Measurements from ENCODE around the gene ABLIM3.

Gene ABLIM3

GRCh38 chr5:149221326-149221725 is 80.0 kb downstream of the ABLIM3 start:
- DNase-seq, result no peak

DNA sequence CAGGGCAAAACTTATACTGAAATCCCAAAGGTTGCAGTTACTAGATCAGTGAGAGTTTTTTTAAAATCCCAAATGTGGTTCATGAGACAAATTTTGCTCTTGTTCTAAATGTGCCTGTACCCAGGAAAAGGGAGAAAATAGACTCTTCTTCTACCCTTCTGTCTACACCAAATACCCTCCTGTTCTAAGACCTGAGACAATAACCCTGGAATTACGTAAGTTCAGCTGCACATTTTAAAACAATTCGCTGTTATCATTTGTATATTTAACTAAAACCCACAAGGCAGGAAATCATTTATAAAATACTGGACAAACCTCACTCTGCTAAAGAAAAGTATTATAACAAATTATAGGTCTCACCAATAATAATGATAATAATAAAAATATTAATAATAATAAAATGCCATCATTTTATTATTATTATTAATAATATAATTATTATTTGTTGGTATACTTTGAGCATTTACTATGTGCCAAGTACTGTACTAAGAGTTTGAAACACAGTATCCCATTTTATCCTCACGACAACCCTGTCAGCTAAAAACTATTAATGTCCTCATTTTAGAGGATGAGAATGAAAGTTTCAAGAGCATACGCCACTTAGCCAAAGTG is 80.5 kb downstream of the ABLIM3 start:
- DNase-seq, result no peak

DNA sequence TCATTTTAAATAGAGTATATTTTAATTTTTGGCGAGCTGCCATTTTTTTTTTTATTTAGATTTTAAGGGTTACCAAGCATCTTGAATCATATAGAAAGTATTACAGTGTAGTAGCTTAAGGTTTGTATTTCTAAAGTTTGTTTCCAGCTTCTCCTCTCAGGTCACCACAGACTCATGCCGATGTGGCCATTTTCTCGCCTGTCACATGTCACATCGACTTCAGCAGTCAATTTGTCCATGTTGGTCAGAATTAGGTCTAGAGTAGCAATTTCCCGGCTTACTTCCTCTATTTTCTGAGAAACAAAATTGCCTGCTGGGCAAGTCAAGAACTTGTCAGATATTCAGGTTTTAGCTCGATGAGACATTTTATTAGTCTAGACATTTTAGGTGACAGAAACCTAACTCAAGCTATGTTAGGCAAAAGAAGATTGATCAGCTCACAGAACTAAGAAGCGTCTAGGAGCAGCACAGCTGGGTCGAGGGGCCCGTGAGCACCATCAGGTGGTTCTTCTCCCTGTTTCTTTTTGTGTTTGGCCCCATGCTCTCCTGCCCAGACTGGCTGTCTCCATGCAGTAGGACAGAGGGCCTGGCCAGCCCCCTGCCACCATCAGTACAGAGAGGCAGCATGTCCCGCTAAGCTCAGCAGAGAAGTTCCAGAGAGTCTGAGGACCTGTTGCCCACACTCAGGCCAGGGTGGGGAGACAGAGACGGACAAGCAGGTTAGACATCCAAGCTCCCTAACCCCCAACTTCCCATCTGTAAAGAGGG is 82.0 kb downstream of the ABLIM3 start:
- no peak for DNase-seq

DNA sequence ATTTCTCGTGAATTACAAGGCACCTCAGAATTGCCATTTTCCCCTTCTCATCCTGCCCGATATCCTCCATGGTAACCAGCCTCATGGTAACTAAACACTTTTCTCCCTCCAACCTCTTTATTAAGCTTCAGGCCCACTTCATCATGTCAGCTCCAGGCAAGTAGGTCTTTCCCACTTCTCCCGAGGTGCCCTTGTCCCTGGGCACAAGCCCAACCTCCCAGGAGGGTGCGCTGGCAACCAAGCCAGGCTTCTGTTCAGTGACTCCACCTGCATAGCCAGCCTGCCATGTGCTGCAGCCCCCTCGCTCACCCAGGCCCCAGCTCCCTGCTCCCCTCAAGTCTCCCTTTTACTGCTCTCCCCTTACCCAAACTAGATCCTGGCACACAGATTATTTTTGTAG is 83.0 kb downstream of the ABLIM3 start:
- DNase-seq, result peak; percentile 19

- no peak for DNase-seq
Measured at GRCh38 chr5:149227168-149227826, 86.0 kb downstream of the ABLIM3 start.

DNA sequence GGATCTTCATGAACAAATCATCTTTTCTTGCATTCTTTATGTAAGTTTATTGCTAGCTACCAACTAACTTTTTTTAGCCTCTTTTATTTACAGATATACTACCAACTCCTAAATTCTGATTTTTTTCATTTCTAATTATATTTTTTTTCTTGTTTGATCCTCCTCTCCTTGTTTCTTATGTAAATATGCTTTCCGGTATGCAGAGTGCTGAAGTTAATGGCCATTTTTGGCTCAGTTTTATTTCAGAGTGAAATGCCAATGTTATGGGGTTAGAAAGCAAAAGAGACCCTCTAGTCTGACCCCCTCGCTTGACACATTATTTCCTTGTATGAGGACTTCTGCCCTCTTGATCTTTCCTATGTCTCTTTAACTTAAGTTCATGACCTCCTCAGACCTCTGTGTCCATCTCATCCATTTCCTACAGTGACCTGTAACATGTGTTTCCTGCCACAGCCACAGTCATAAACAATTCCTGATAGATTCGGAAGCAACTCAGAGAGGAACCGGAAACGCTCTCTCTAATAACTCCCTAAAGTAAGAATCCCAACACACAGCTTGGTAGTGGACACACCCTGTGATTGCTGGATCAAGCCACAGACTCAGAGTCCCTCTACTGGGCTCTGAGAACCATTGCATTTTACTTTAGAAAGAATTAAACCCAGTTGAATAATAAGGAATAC is 87.5 kb downstream of the ABLIM3 start:
- peak; percentile 39 for DNase-seq

DNA sequence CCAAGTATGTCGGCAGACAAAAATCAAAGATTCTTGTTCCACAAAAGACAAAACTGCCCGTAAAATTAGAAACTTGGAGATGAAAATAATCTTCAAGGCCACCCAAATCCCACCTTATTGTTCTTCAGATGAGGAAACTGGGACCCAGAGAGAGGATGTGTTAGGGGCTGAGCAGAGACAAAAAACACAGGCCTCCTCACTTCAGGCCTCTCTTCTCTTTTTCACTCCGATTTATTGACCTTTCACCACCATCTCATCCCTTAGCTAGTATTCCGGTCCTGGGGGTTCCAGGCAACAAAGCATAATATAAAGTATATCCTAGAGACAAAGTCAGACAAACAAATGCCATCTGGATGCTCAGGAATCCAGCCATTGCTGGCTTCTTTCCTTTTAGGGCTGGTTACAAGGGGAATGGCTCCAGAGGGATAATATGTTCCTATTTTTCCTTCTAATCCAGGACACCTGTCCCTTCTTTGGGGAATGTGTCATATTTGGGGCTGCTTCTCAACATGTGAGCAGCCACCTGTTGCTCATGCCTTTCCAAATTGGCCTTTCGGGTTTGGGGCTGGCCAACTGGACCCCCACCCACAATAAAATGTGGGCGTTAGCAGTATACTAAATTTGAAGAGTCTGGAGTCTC is 88.1 kb downstream of the ABLIM3 start:
- DNase-seq, result no peak

- DNase-seq, result no peak
Measured at GRCh38 chr5:149235841-149236240, 94.5 kb downstream of the ABLIM3 start.

GRCh38 chr5:149237662-149238061 is 96.4 kb downstream of the ABLIM3 start:
- DNase-seq, result no peak

- no peak for DNase-seq
Measured at GRCh38 chr5:149238540-149238939, 97.2 kb downstream of the ABLIM3 start.

DNA sequence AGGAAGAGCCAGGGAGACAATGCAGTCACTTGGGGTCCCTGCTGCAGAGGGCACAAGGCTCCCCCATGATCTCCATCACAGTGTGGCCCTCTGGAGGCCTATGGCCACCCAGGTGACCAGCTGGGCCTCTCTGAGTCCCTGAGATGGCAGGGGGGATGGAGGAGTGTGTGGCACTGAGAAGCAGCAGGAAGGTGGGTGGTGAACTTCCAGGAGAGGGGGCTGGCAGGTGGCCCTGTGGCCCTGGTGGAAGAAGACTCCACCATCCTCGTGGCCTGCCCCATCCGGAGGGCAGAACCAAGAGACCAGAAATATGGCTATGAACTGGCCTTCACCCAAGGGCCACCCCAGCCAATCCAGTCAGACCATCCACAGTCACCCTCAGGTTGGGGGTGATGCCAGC is 98.6 kb downstream of the ABLIM3 start:
- DNase-seq, result no peak

- DNase-seq, result no peak
Measured at GRCh38 chr5:149240354-149240998, 99.2 kb downstream of the ABLIM3 start.

- no peak for DNase-seq
Measured at GRCh38 chr5:149242339-149242738, 101.0 kb downstream of the ABLIM3 start.

DNA sequence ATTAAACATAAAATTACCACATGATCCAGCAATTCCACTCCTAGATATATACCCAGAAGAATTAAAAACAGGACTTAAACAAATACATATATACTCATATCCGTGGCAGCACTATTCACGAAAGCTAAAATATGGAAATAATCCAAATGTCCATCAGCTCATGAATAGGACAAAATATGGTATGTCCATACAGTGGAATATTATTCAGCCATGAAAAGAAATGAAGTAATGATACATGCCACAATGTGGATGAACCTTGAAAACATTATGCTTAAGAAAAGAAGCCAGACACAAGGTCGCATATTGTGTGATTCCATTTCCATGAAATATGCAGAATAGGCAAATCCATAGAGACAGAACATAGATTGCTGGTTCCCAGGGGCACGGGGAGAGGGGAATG is 105.6 kb downstream of the ABLIM3 start:
- DNase-seq, result no peak

DNA sequence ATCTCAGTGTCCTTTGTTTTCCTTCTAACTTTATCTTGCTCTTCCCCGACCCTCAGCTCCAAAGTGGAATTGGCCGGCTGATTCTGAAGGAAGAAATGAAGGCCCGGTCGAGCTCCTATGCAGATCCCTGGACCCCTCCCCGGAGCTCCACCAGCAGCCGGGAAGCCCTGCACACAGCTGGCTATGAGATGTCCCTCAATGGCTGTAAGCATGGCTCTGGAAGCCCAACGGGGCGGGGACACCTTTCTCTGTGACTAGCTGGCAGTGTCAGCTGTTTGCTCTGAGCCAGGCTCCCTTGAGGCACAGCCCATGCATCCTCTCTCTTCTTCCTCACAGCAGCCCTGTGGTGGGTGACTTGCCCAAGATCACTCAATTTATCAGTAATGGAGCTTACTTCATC is 106.4 kb downstream of the ABLIM3 start:
- no peak for DNase-seq

DNA sequence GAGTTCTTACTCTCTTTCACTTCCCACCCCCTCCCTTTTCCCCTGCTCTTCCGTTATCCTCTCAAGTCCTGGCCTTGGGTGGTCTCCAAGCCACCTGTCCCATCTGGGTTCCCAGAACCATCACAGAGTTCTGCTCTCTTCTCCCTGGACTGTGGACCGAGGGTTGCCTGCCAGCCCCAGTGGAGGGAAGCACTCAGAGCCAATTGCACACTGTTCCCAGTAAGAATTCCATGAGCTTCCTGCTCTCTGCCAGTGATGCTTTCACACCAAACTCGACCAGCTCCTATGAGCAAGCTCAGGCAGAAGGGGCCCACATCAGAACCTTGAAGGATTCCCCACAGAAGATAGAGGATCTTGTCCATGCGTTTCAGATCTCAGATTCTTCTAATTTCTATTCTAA is 110.3 kb downstream of the ABLIM3 start:
- DNase-seq, result no peak

DNA sequence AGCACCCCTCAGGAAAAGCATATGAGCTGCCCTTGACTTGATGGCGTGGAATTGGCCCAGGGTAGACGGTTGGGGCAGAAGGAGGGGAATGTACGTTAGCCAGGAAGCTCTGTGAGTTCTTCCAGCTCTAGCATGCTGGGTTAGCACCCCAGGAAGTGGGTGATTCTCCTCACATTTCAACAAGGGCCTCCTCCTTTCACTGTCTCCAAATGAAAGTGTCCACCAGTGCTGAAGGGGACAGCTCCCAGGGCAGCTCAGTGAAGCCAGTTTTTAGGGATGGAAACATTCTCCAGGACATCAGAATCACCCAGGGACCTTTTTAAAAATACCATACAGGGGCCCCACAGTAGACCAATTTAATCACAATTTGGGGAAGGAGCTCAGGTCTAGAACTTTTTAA is 113.2 kb downstream of the ABLIM3 start:
- DNase-seq, result no peak

GRCh38 chr5:149256451-149256850 is 115.2 kb downstream of the ABLIM3 start:
- DNase-seq, result no peak

GRCh38 chr5:149257131-149257530 is 115.8 kb downstream of the ABLIM3 start:
- DNase-seq, result no peak

DNA sequence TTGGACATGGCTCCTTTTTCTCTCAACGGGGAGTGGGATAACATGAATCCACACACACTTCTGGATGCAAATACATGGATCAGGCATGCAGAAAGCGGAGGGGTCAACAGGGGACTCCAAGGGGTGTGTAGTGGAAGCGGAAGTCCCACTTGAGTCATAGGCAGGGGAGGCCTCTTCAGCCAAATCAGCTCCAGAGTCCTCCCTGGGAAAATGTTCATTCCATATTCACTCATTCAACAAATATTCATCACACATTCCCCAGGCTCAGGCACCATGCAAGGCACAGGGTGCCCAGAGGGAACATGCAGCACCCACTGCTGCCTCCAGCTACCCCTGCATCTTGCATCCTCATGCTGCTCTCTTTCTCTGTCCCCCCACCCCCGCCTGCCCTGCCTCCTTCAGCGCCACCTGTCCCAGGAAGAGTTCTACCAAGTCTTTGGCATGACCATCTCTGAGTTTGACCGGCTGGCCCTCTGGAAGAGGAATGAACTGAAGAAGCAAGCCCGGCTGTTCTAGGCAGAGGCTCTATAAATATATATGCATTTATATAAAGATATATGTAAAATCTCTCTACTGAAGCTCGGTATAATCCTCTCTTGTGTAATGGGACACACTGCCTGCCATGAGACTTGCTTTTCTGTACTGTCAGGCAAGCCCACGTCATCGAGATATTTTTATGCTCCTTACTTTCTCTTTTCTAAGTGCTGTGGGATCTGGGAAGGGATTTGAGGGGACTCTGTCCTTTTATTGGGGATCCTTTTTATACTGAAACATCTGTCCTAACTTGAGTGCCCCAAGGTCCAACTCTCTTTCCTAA is 116.8 kb downstream of the ABLIM3 start:
- no peak for DNase-seq

DNA sequence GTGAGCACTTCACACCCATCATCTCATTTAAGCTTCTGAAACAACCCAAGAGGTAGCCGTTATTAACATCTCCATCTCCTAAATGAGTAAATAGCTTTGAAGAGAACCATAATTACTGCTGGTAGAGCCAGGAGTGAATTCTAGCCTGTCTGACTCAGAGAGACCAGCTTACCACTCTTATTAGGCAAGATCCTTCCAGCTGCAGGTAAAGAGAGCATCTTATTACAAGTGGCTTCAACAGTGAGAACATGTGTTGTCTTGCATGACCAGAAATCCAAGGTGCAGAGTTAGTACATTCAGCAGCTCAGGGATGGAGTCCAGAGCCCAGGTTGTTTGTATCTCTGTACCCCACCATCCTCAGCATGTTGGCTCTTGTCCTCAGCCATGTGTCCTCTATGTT is 119.5 kb downstream of the ABLIM3 start:
- DNase-seq, result no peak

- DNase-seq, result no peak
Measured at GRCh38 chr5:149261246-149261645, 120.0 kb downstream of the ABLIM3 start.
